HUDEP-2 (cell line): Measurements from ENCODE around the gene MBD3L2B.
"Not testable (repeated sequence)": the region's sequence is repeated elsewhere in the genome, so short reads cannot be mapped to it uniquely, and the experiment has no call there.

Experiments used
- DNase-seq, 76 experiments: peaks; one replicate each; lab custom pipeline; 2025; ENCODE audit not compliant: unreplicated experiment in 76 of 76; lab: John Stamatoyannopoulos, UW

MBD3L2B gene

GRCh38 chr19:7021331-7021730 lies at the start of gene MBD3L2B:
MBD3L2B (minus strand) TSS chr19:7021431; CDS start chr19:7021397, 34 bp downstream.
- DNase-seq = not testable (repeated sequence)

- peak in 2 of 76 experiments; percentile 27 to 34 for DNase-seq
These were observed 48.6 kb upstream of the MBD3L2B start for GRCh38 chr19:7069904-7070226.

GRCh38 chr19:7069042-7069903 lies 48.0 kb upstream of the MBD3L2B start, which contains the start of gene ZNF557:
ZNF557 (plus strand) TSS chr19:7069703; CDS start chr19:7075075, 5,372 bp downstream.
- DNase-seq = peak; percentile 35 to 100 (median 99)

GRCh38 chr19:7068599-7068998 lies 47.4 kb upstream of the MBD3L2B start:
- DNase-seq = no peak

GRCh38 chr19:7067716-7068115 lies 46.5 kb upstream of the MBD3L2B start:
- no peak for DNase-seq

- DNase-seq = peak in 15 of 76 experiments; percentile 5 to 48 (median 19)
These were observed 45.9 kb upstream of the MBD3L2B start for GRCh38 chr19:7067122-7067521.

- DNase-seq = no peak
These were observed 42.7 kb upstream of the MBD3L2B start for GRCh38 chr19:7063764-7064418.

GRCh38 chr19:7063339-7063738 lies 42.1 kb upstream of the MBD3L2B start:
- no peak for DNase-seq

GRCh38 chr19:7059977-7060376 lies 38.7 kb upstream of the MBD3L2B start:
- not testable (repeated sequence) for DNase-seq

- not testable (repeated sequence) for DNase-seq
These were observed 37.3 kb upstream of the MBD3L2B start, which contains the start of gene MBD3L3 for GRCh38 chr19:7058576-7058975. MBD3L3 (minus strand) TSS chr19:7058676; CDS start chr19:7058605, 71 bp downstream.

- not testable (repeated sequence) for DNase-seq
These were observed 35.1 kb upstream of the MBD3L2B start for GRCh38 chr19:7056371-7056770.

- not testable (repeated sequence) for DNase-seq
These were observed 34.4 kb upstream of the MBD3L2B start for GRCh38 chr19:7055679-7056078.

- DNase-seq = not testable (repeated sequence)
These were observed 33.6 kb upstream of the MBD3L2B start for GRCh38 chr19:7054635-7055368.

- not testable (repeated sequence) for DNase-seq
These were observed 31.7 kb upstream of the MBD3L2B start for GRCh38 chr19:7052896-7053295.

GRCh38 chr19:7051421-7051820 lies 30.2 kb upstream of the MBD3L2B start:
- DNase-seq = not testable (repeated sequence)

GRCh38 chr19:7049021-7049420 lies 27.8 kb upstream of the MBD3L2B start, which contains the start of gene MBD3L2:
MBD3L2 (plus strand) TSS chr19:7049321; CDS start chr19:7049374, 53 bp downstream.
- DNase-seq = not testable (repeated sequence)

- not testable (repeated sequence) for DNase-seq
These were observed 20.3 kb upstream of the MBD3L2B start for GRCh38 chr19:7041563-7041962.

GRCh38 chr19:7040079-7040478 lies 18.8 kb upstream of the MBD3L2B start, which contains the start of gene MBD3L4:
MBD3L4 (minus strand) TSS chr19:7040179; CDS start chr19:7040144, 35 bp downstream.
- DNase-seq = not testable (repeated sequence)

GRCh38 chr19:7030278-7030677 lies 9.0 kb upstream of the MBD3L2B start, which contains the start of gene MBD3L5:
MBD3L5 (plus strand) TSS chr19:7030578; CDS start chr19:7030612, 34 bp downstream.
- DNase-seq = not testable (repeated sequence)

- DNase-seq = not testable (repeated sequence)
These were observed 7.6 kb upstream of the MBD3L2B start for GRCh38 chr19:7028790-7029189.
